Left renal cortex interstitium (tissue), 4 donors: Measurements from ENCODE around the gene ATP6V1A. TPM values are rescaled to one million over a fixed set of nuclear protein-coding genes. Genes with fewer than 3 reads are reported as not detected.
A peak's percentile ranks its signal among the peaks of the same experiment; 100 is the strongest.

Experiments used
- DNase-seq, 4 donors: peaks; one replicate each; pipeline ENCODE4 v3.0.0-alpha.2; 2013; ENCODE audit warnings: low read depth in 4 of 4, low spot score in 2 of 4, missing footprints in 1 of 4
- polyA plus RNA-seq, 4 donors: library from polyadenylated mRNA; unstranded; fragments of 120-200 nt; gene quantifications; one replicate each; pipeline ENCODE4 v1.2.1, GENCODE V29; 2013; ENCODE audit not compliant: insufficient read length in 4 of 4

The ATP6V1A gene
- polyA plus RNA-seq, 4 donors: 70.8 to 97.7 (median 89.5) TPM

- DNase-seq: peak; percentile 73 to 90 (median 88)
Observed at GRCh38 chr3:113745756-113746547, 883 bp upstream of the ATP6V1A start, which contains the start of gene NAA50. TSS of gene NAA50 (minus strand) at chr3:113746249. CDS start at chr3:113745949, 300 bp downstream.

- DNase-seq: peak in 2 of 4 donors; percentile 24 to 48
Observed at GRCh38 chr3:113747283-113748046, 630 bp downstream of the ATP6V1A start.

- DNase-seq: no peak
Observed at GRCh38 chr3:113751141-113751540, 4.3 kb downstream of the ATP6V1A start.

- DNase-seq: no peak
Observed at GRCh38 chr3:113753376-113753985, 6.6 kb downstream of the ATP6V1A start.

GRCh38 chr3:113754494-113755159 lies 7.8 kb downstream of the ATP6V1A start:
- no peak for DNase-seq

GRCh38 chr3:113758389-113759024 lies 11.7 kb downstream of the ATP6V1A start:
- DNase-seq: no peak

GRCh38 chr3:113764698-113765097 lies 17.9 kb downstream of the ATP6V1A start:
- DNase-seq: no peak

GRCh38 chr3:113769551-113769950 lies 22.7 kb downstream of the ATP6V1A start:
- DNase-seq: no peak

- DNase-seq: no peak
Observed at GRCh38 chr3:113771993-113772392, 25.2 kb downstream of the ATP6V1A start.

- DNase-seq: no peak
Observed at GRCh38 chr3:113773381-113773780, 26.5 kb downstream of the ATP6V1A start.

GRCh38 chr3:113775516-113775915 lies 28.7 kb downstream of the ATP6V1A start:
- no peak for DNase-seq

- no peak for DNase-seq
Observed at GRCh38 chr3:113776564-113776963, 29.7 kb downstream of the ATP6V1A start.

GRCh38 chr3:113783463-113783862 lies 36.6 kb downstream of the ATP6V1A start:
- DNase-seq: no peak

- DNase-seq: no peak
Observed at GRCh38 chr3:113783980-113784379, 37.1 kb downstream of the ATP6V1A start.

GRCh38 chr3:113791381-113791780 lies 44.5 kb downstream of the ATP6V1A start:
- DNase-seq: no peak

GRCh38 chr3:113794526-113794925 lies 47.7 kb downstream of the ATP6V1A start:
- no peak for DNase-seq

GRCh38 chr3:113795693-113796092 lies 48.9 kb downstream of the ATP6V1A start:
- no peak for DNase-seq

GRCh38 chr3:113802795-113803455 lies 56.1 kb downstream of the ATP6V1A start:
- DNase-seq: no peak

- no peak for DNase-seq
Observed at GRCh38 chr3:113804661-113805060, 57.8 kb downstream of the ATP6V1A start.

GRCh38 chr3:113805249-113805648 lies 58.4 kb downstream of the ATP6V1A start:
- DNase-seq: no peak
